A549 treated with DMSO at 1 μM for 4 hours (cell line): ENCODE data around the gene BLOC1S5. TPM values are rescaled to one million over a fixed set of nuclear protein-coding genes. Genes with fewer than 3 reads are reported as not detected.

Experiments
- total RNA-seq: library from RNA; stranded (reverse); fragments of 200-300 nt; extraction: Qiagen RNA extraction; gene quantifications from 5 replicates; pipeline ENCODE4 v1.2.3, GENCODE V29; 2022; ENCODE audit warnings: low read depth

BLOC1S5 gene
- total RNA-seq, result 6.7 to 10.3 TPM (median 8.6 TPM) in 5 replicates

GRCh38 chr6:8063761-8064637 lies at the start of gene BLOC1S5:
Gene BLOC1S5, minus strand, starts transcription at chr6:8064389. Its CDS starts 13 bp downstream, at chr6:8064376.

GRCh38 chr6:8102122-8102958 lies 38.2 kb upstream of the BLOC1S5 start, which contains the start of gene EEF1E1:
Gene EEF1E1, minus strand, starts transcription at chr6:8102548. Its CDS starts 27 bp downstream, at chr6:8102521.

Other genes starting within 250 kb of the BLOC1S5 start
- 125 to 153 TPM (median 146 TPM) in 5 replicates for gene TXNDC5, start 153.6 kb downstream of the BLOC1S5 start, total RNA-seq
- 56.9 to 98.2 TPM (median 61.4 TPM) in 5 replicates for gene EEF1E1, start 38.2 kb upstream of the BLOC1S5 start, total RNA-seq